Caco-2 (cell line): ENCODE data around the gene ANGPTL2. TPM values are rescaled to one million over a fixed set of nuclear protein-coding genes. Genes with fewer than 3 reads are reported as not detected.
A peak's percentile ranks its signal among the peaks of the same experiment; 100 is the strongest.

Experiments
- BruUV-seq: library from RNA; stranded (reverse); fragments of 400-500 nt; replicated peaks from 2 replicates; lab custom pipeline; 2021; lab: Mats Ljungman, UMichigan
- CTCF ChIA-PET: fragments of 300-600 bp; sonication (Branson Sonifier 250); formaldehyde crosslinking; loops from one replicate; lab custom pipeline; 2022; ENCODE audit warnings: antibody characterized with exemption; lab: Charles Lee
- POLR2A ChIA-PET: fragments of 300-600 bp; sonication (Branson Sonifier 250); formaldehyde crosslinking; loops from one replicate; lab custom pipeline; 2022; ENCODE audit warnings: antibody characterized with exemption; lab: Charles Lee
- DNase-seq, 2 experiments: peaks; one replicate each; pipeline versions ENCODE4 v3.0.0 to v3.0.0-alpha.2; 2020 to 2022
- H3K27me3 ChIP-seq: replicated peaks from 2 replicates; pipeline ENCODE4 v1.6.0; 2011; ENCODE audit warnings: low read length; ENCODE audit not compliant: control insufficient read depth, insufficient read depth
- H3K36me3 ChIP-seq: 2 replicates; pipeline ENCODE4 v1.5.1; 2011; ENCODE audit warnings: low read length; ENCODE audit not compliant: control insufficient read depth, insufficient read depth
- H3K4me1 ChIP-seq: fragments of 250-450 bp; sonication (Bioruptor Pico); 2 replicates; pipeline ENCODE4 v1.5.1; 2020; ENCODE audit warnings: mild to moderate bottlenecking
- H3K4me3 ChIP-seq: 2 replicates; pipeline ENCODE4 v1.5.1; 2011; ENCODE audit warnings: low read depth, mild to moderate bottlenecking, control low read depth, low read length
- H3K9me3 ChIP-seq: fragments of 250-450 bp; sonication (Bioruptor Pico); 2 replicates; pipeline ENCODE4 v1.5.1; 2020; ENCODE audit warnings: mild to moderate bottlenecking, moderate library complexity
- H3K27ac Mint-ChIP-seq: one replicate; pipeline ENCODE4 v1.8.0; 2022; ENCODE audit warnings: mixed read lengths; ENCODE audit not compliant: unreplicated experiment
- H3K27me3 Mint-ChIP-seq: one replicate; pipeline ENCODE4 v1.8.0; 2022; ENCODE audit warnings: mixed read lengths; ENCODE audit not compliant: insufficient read depth, unreplicated experiment
- H3K36me3 Mint-ChIP-seq: one replicate; pipeline ENCODE4 v1.8.0; 2022; ENCODE audit warnings: mild to moderate bottlenecking, mixed read lengths; ENCODE audit not compliant: insufficient read depth, unreplicated experiment
- H3K4me1 Mint-ChIP-seq: one replicate; pipeline ENCODE4 v1.8.0; 2022; ENCODE audit warnings: low read depth, mixed read lengths; ENCODE audit not compliant: unreplicated experiment
- H3K4me3 Mint-ChIP-seq: one replicate; pipeline ENCODE4 v1.8.0; 2022; ENCODE audit warnings: mild to moderate bottlenecking, moderate library complexity, mixed read lengths; ENCODE audit not compliant: unreplicated experiment
- H3K9me3 Mint-ChIP-seq: one replicate; pipeline ENCODE4 v1.8.0; 2022; ENCODE audit warnings: mixed read lengths; ENCODE audit not compliant: unreplicated experiment
- CTCF ChIP-seq, 2 experiments: fragments of 200-600 bp in 1 of 2; IDR thresholded peaks; 1 replicate in 1 of 2; 2 replicates in 1 of 2; pipeline versions ENCODE4 v1.5.1 to v1.8.0; 2011 to 2022; ENCODE audit warnings: antibody characterized with exemption in 1 of 2, control low read depth in 1 of 2, inconsistent platforms in 1 of 2, low read depth in 1 of 2, low read length in 1 of 2, mild to moderate bottlenecking in 1 of 2, moderate library complexity in 1 of 2; ENCODE audit not compliant: insufficient read depth in 1 of 2, severe bottlenecking in 1 of 2, unreplicated experiment in 1 of 2
- intact Hi-C: fragments of 100-400 bp; cut with micrococcal nuclease; formaldehyde crosslinking; loops from one replicate; pipeline ENCODE4 v1.10.0; 2022; ENCODE audit not compliant: unreplicated experiment
- total RNA-seq: library from RNA; stranded (reverse); gene quantifications from 2 replicates; pipeline ENCODE4 v1.2.3, GENCODE V29; 2022

Gene ANGPTL2
- total RNA-seq, 1 experiment from 2014 or later, result not detected

- no peaks in the 10 kb centered on the region for H3K27me3 Mint-ChIP-seq
- ChIA-PET CTCF (no interaction called here), POLR2A (no interaction called here)
- Histone ChIP-seq H3K27me3 (no peaks in the 10 kb centered on the region), H3K4me3 (no peak overlapping the region), H3K36me3 (no peaks in the 10 kb centered on the region; the same call in 1 of the 2 replicates), H3K4me1 (no peaks in the 10 kb centered on the region), H3K9me3 (no peaks in the 10 kb centered on the region; the same call in 1 of the 2 replicates)
- no peak for DNase-seq
- H3K4me1 Mint-ChIP-seq, result peaks cover 7% of the 10 kb centered on the region
- H3K36me3 Mint-ChIP-seq, result peaks cover 6% of the 10 kb centered on the region
- BruUV-seq, result no TSS peak
- intact Hi-C loops, result no loop called here
- no peaks in the 10 kb centered on the region for H3K9me3 Mint-ChIP-seq
- no peak overlapping the region for H3K27ac Mint-ChIP-seq
- no peak overlapping the region for H3K4me3 Mint-ChIP-seq
- no peak for TF ChIP-seq CTCF (IDR thresholded peaks at IDR 0.05; ENCODE audit: insufficient read depth in 1 of 2, low read depth in 1 of 2, low read length in 1 of 2, severe bottlenecking in 1 of 2, unreplicated experiment in 1 of 2)
Measured at GRCh38 chr9:127143920-127144465, 21.6 kb upstream of the ANGPTL2 start.

- H3K4me1 Mint-ChIP-seq, result peaks cover 7% of the 10 kb centered on the region
- no peaks in the 10 kb centered on the region for H3K4me1 ChIP-seq
- no peaks in the 10 kb centered on the region for H3K27me3 ChIP-seq
- intact Hi-C loops, result no loop called here
- no peaks in the 10 kb centered on the region for H3K27me3 Mint-ChIP-seq
- H3K4me3 Mint-ChIP-seq, result no peak overlapping the region
- no TSS peak for BruUV-seq
- no peak overlapping the region for H3K27ac Mint-ChIP-seq
- no peaks in the 10 kb centered on the region; the same call in 1 of the 2 replicates for H3K36me3 ChIP-seq
- H3K4me3 ChIP-seq, result no peak overlapping the region
- no peaks in the 10 kb centered on the region for H3K9me3 Mint-ChIP-seq
- ChIA-PET CTCF (interaction anchor here (0.6 kb wide), 1 partner anchor 338 kb away, joined by 5 read pairs; no protein-coding TSS in a partner anchor), POLR2A (no interaction called here)
- no peaks in the 10 kb centered on the region; the same call in 1 of the 2 replicates for H3K9me3 ChIP-seq
- peaks cover 6% of the 10 kb centered on the region for H3K36me3 Mint-ChIP-seq
- DNase-seq, result no peak
- no peak for TF ChIP-seq CTCF (IDR thresholded peaks at IDR 0.05; ENCODE audit: insufficient read depth in 1 of 2, low read depth in 1 of 2, low read length in 1 of 2, severe bottlenecking in 1 of 2, unreplicated experiment in 1 of 2)
Measured at GRCh38 chr9:127142931-127143464, 20.6 kb upstream of the ANGPTL2 start.

GRCh38 chr9:127142291-127142690 lies 19.9 kb upstream of the ANGPTL2 start:
- Histone ChIP-seq H3K9me3 (no peaks in the 10 kb centered on the region; the same call in 1 of the 2 replicates), H3K4me3 (no peak overlapping the region), H3K36me3 (no peaks in the 10 kb centered on the region; the same call in 1 of the 2 replicates), H3K4me1 (no peaks in the 10 kb centered on the region), H3K27me3 (no peaks in the 10 kb centered on the region)
- Mint-ChIP-seq H3K36me3 (peaks cover 6% of the 10 kb centered on the region), H3K4me3 (no peak overlapping the region), H3K4me1 (peaks cover 7% of the 10 kb centered on the region), H3K9me3 (no peaks in the 10 kb centered on the region), H3K27ac (no peak overlapping the region), H3K27me3 (no peaks in the 10 kb centered on the region)
- ChIA-PET CTCF (no interaction called here), POLR2A (interaction anchor here (0.7 kb wide), 1 partner anchor 217 kb away, joined by 4 read pairs; no protein-coding TSS in a partner anchor)
- TF ChIP-seq CTCF (IDR thresholded peaks at IDR 0.05; ENCODE audit: insufficient read depth in 1 of 2, low read depth in 1 of 2, low read length in 1 of 2, severe bottlenecking in 1 of 2, unreplicated experiment in 1 of 2), result no peak
- DNase-seq, result peak in 1 of 2 experiments; percentile 22
- intact Hi-C loops, result no loop called here
- no TSS peak for BruUV-seq
